H1 (cell line): Measurements from ENCODE around the gene POGLUT2. TPM values are rescaled to one million over a fixed set of nuclear protein-coding genes. Genes with fewer than 3 reads are reported as not detected.

Experiments
- CTCF ChIA-PET: fragments of 300-600 bp; sonication (Branson Sonifier 250); formaldehyde crosslinking; loops from one replicate; lab custom pipeline; 2021; ENCODE audit not compliant: partially characterized antibody; lab: Charles Lee
- POLR2A ChIA-PET: fragments of 300-600 bp; sonication (Branson Sonifier 250); formaldehyde crosslinking; loops from one replicate; lab custom pipeline; 2021; ENCODE audit warnings: inconsistent platforms; ENCODE audit not compliant: partially characterized antibody; lab: Charles Lee
- DNase-seq, 2 experiments: peaks; one replicate each; pipeline versions ENCODE4 v3.0.0 to v3.0.0-alpha.2; 2010 to 2022; ENCODE audit warnings: low spot score in 2 of 2, low read depth in 1 of 2, mixed read lengths in 1 of 2
- FAIRE-seq: peaks from 2 replicates; lab custom pipeline; 2011; peaks lifted over from hg19 to GRCh38; lab: Jason Lieb, UNC
- H2AFZ ChIP-seq: 2 replicates; pipeline ENCODE4 v1.8.1; 2012; ENCODE audit warnings: low read length, inconsistent platforms
- H2AK5ac ChIP-seq: 2 replicates; pipeline ENCODE4 v1.6.1; 2013; ENCODE audit warnings: low read depth, low read length
- H2BK120ac ChIP-seq: replicated peaks from 2 replicates; pipeline ENCODE3; 2013; ENCODE audit warnings: low read depth, low read length, inconsistent platforms
- H2BK12ac ChIP-seq: 2 replicates; pipeline ENCODE4 v1.6.1; 2013; ENCODE audit warnings: low read depth, low read length
- H2BK15ac ChIP-seq: 2 replicates; pipeline ENCODE4 v1.6.1; 2013; ENCODE audit warnings: low read length
- H2BK20ac ChIP-seq: 2 replicates; pipeline ENCODE4 v1.6.1; 2013; ENCODE audit warnings: low read length
- H2BK5ac ChIP-seq: 2 replicates; pipeline ENCODE4 v1.6.1; 2013; ENCODE audit warnings: low read depth, low read length
- H3K14ac ChIP-seq: 2 replicates; pipeline ENCODE4 v1.6.1; 2013; ENCODE audit warnings: inconsistent platforms; ENCODE audit not compliant: insufficient read length
- H3K18ac ChIP-seq: 2 replicates; pipeline ENCODE4 v1.6.1; 2013; ENCODE audit warnings: low read length; ENCODE audit errors: extremely low read depth
- H3K23ac ChIP-seq: 2 replicates; pipeline ENCODE4 v1.6.1; 2013; ENCODE audit warnings: inconsistent platforms; ENCODE audit not compliant: insufficient read length
- H3K23me2 ChIP-seq: 2 replicates; pipeline ENCODE4 v1.6.1; 2013; ENCODE audit warnings: low read depth, low read length
- H3K27ac ChIP-seq: 2 replicates; pipeline ENCODE4 v1.6.1; 2011; ENCODE audit warnings: low read depth, low read length, inconsistent platforms
- H3K27me3 ChIP-seq, 4 experiments: replicated peaks in 1 of 4; 1 replicate in 1 of 4; 2 replicates in 3 of 4; pipeline versions ENCODE4 v1.6.1 to v1.8.1; 2011 to 2013; ENCODE audit warnings: low read length in 3 of 4, mild to moderate bottlenecking in 3 of 4, inconsistent platforms in 2 of 4, mixed read lengths in 2 of 4, moderate library complexity in 1 of 4; ENCODE audit not compliant: control insufficient read depth in 3 of 4, insufficient read depth in 3 of 4; ENCODE audit errors: extremely low read depth in 1 of 4
- H3K36me3 ChIP-seq, 4 experiments: 2 replicates each; pipeline versions ENCODE4 v1.6.1 to v1.8.1; 2011 to 2013; ENCODE audit warnings: mild to moderate bottlenecking in 4 of 4, low read length in 3 of 4, moderate library complexity in 2 of 4, control low read depth in 1 of 4, inconsistent platforms in 1 of 4; ENCODE audit not compliant: insufficient read depth in 4 of 4, control insufficient read depth in 2 of 4
- H3K4ac ChIP-seq: replicated peaks from 2 replicates; pipeline ENCODE3; 2013; ENCODE audit warnings: low read length, low read depth, mixed read lengths, inconsistent platforms; ENCODE audit not compliant: insufficient read length
- H3K4me1 ChIP-seq, 4 experiments: replicated peaks in 1 of 4; 1 replicate in 1 of 4; 2 replicates in 3 of 4; pipeline versions ENCODE4 v1.6.1 to v1.8.1; 2011 to 2013; ENCODE audit warnings: low read length in 3 of 4, inconsistent platforms in 2 of 4, mixed read lengths in 1 of 4; ENCODE audit not compliant: insufficient read depth in 4 of 4, control insufficient read depth in 3 of 4
- H3K4me2 ChIP-seq, 2 experiments: 2 replicates each; pipeline versions ENCODE4 v1.6.1 to v1.8.1; 2011 to 2013; ENCODE audit warnings: low read depth in 2 of 2, low read length in 2 of 2, control low read depth in 1 of 2, inconsistent platforms in 1 of 2, mild to moderate bottlenecking in 1 of 2; ENCODE audit not compliant: insufficient read depth in 1 of 2
- H3K4me3 ChIP-seq, 4 experiments: fragments of 200-600, 300-600 bp in 1 of 4; sonication (generic), shearing (Covaris generic), sonication (Bioruptor Twin) in 1 of 4; 2 replicates each; pipeline versions ENCODE4 v1.5.1 to v1.8.1; 2011 to 2016; ENCODE audit warnings: low read length in 4 of 4, low read depth in 3 of 4, control low read depth in 2 of 4, inconsistent platforms in 2 of 4, mild to moderate bottlenecking in 2 of 4, mixed read lengths in 1 of 4, moderate library complexity in 1 of 4; ENCODE audit not compliant: insufficient read depth in 2 of 4; ENCODE audit errors: extremely low read depth in 1 of 4
- H3K56ac ChIP-seq: replicated peaks from 2 replicates; pipeline ENCODE3; 2013; ENCODE audit warnings: low read depth, mild to moderate bottlenecking, mixed read lengths, low read length, inconsistent platforms; ENCODE audit not compliant: insufficient read length
- H3K79me1 ChIP-seq: 2 replicates; pipeline ENCODE4 v1.6.1; 2013; ENCODE audit warnings: low read depth, low read length, control low read depth
- H3K79me2 ChIP-seq, 2 experiments: 2 replicates each; pipeline versions ENCODE4 v1.6.1 to v1.8.1; 2012 to 2013; ENCODE audit warnings: low read length in 2 of 2, mild to moderate bottlenecking in 2 of 2, inconsistent platforms in 1 of 2; ENCODE audit not compliant: insufficient read depth in 2 of 2, control insufficient read depth in 1 of 2
- H3K9ac ChIP-seq, 4 experiments: replicated peaks in 1 of 4; 1 replicate in 1 of 4; 2 replicates in 3 of 4; pipeline versions ENCODE4 v1.6.1 to v1.8.1; 2011 to 2013; ENCODE audit warnings: low read depth in 3 of 4, low read length in 3 of 4, control low read depth in 2 of 4, mild to moderate bottlenecking in 2 of 4, moderate library complexity in 2 of 4, inconsistent platforms in 1 of 4; ENCODE audit errors: extremely low read depth in 1 of 4
- H3K9me3 ChIP-seq, 2 experiments: 2 replicates each; pipeline versions ENCODE4 v1.6.1 to v1.8.1; 2012 to 2013; ENCODE audit warnings: mild to moderate bottlenecking in 2 of 2, moderate library complexity in 2 of 2, control low read depth in 1 of 2, inconsistent platforms in 1 of 2, low read depth in 1 of 2, low read length in 1 of 2, mixed read lengths in 1 of 2; ENCODE audit not compliant: insufficient read depth in 2 of 2
- H4K20me1 ChIP-seq, 2 experiments: replicated peaks in 1 of 2; 2 replicates each; pipeline versions ENCODE3 to v1.8.1; 2011 to 2013; ENCODE audit warnings: inconsistent platforms in 2 of 2, low read length in 2 of 2, mild to moderate bottlenecking in 1 of 2; ENCODE audit not compliant: insufficient read depth in 2 of 2, control insufficient read depth in 1 of 2
- H4K5ac ChIP-seq: 2 replicates; pipeline ENCODE4 v1.6.1; 2013; ENCODE audit warnings: low read length, low read depth, mixed read lengths, inconsistent platforms; ENCODE audit not compliant: insufficient read length
- H4K8ac ChIP-seq: 2 replicates; pipeline ENCODE4 v1.8.0; 2013; ENCODE audit warnings: mild to moderate bottlenecking, moderate library complexity, low read length, inconsistent platforms; ENCODE audit not compliant: insufficient read depth; ENCODE audit errors: extremely low read depth
- H4K91ac ChIP-seq: replicated peaks from 2 replicates; pipeline ENCODE3; 2013; ENCODE audit warnings: low read length, mixed read lengths, inconsistent platforms; ENCODE audit not compliant: insufficient read length
- CEBPB ChIP-seq: IDR thresholded peaks from 2 replicates; pipeline ENCODE4 v1.6.1; 2012; ENCODE audit warnings: low read depth, low read length
- GTF2F1 ChIP-seq: IDR thresholded peaks from 2 replicates; pipeline ENCODE4 v1.6.1; 2012; ENCODE audit warnings: low read depth, low read length, improper control_type of control experiment, borderline replicate concordance
- KDM1A ChIP-seq: fragments of 200-600, 300-600 bp; sonication (generic); IDR thresholded peaks from 2 replicates; pipeline ENCODE4 v1.7.1; 2016; ENCODE audit warnings: mild to moderate bottlenecking, low read length, borderline replicate concordance
- NANOG ChIP-seq: IDR thresholded peaks from 2 replicates; pipeline ENCODE4 v1.6.1; 2011; ENCODE audit warnings: low read length, low read depth, mild to moderate bottlenecking, inconsistent platforms; ENCODE audit not compliant: insufficient read depth, poor library complexity, severe bottlenecking
- TAF1 ChIP-seq: IDR thresholded peaks from 2 replicates; pipeline ENCODE4 v1.6.1; 2011; ENCODE audit warnings: mild to moderate bottlenecking, low read depth, low read length
- TAF7 ChIP-seq: optimal IDR thresholded peaks from 2 replicates; pipeline ENCODE3; 2011; ENCODE audit warnings: low read depth, mild to moderate bottlenecking, inconsistent platforms, low read length, moderate library complexity, borderline replicate concordance
- TEAD4 ChIP-seq: IDR thresholded peaks from 2 replicates; pipeline ENCODE4 v1.6.1; 2012; ENCODE audit warnings: low read depth, low read length, inconsistent platforms, mixed read lengths
- WGBS, 2 experiments: shearing (Covaris generic) in 1 of 2; methylation state at CpG; one replicate each; pipeline versions ENCODE4 v1.1.6 to v1.1.7; 2013 to 2015; ENCODE audit warnings: low lambda C conversion rate in 2 of 2, mixed read lengths in 2 of 2, inconsistent platforms in 1 of 2, low coverage in 1 of 2, missing lambda C conversion rate in 1 of 2; ENCODE audit not compliant: insufficient replicate concordance in 2 of 2, insufficient coverage in 1 of 2, insufficient read length in 1 of 2; ENCODE audit errors: extremely low coverage in 1 of 2, missing lambda C conversion rate in 1 of 2; 5-methylcytosine and 5-hydroxymethylcytosine counted together
- polyA plus RNA-seq, 7 experiments: library from polyadenylated mRNA; depleted of rRNA in 3 of 7; stranded (reverse) in 5 of 7; unstranded in 2 of 7; fragments of >200 nt in 5 of 7; fragments of 200-250 nt in 2 of 7; gene quantifications; 1 replicate in 5 of 7; 2 replicates in 1 of 7; 4 replicates in 1 of 7; pipeline versions ENCODE4 v1.2.1 to v1.2.3, GENCODE V29; 2011 to 2013; ENCODE audit warnings: missing spikeins in 2 of 7, mixed read lengths in 2 of 7
- total RNA-seq: library from RNA; stranded (reverse); fragmentation: NEBNext Ultra II Directional; extraction: Animal tissue kit (Norgen Biotek cat#: 25700); gene quantifications from 2 replicates; pipeline ENCODE4 v1.2.1, GENCODE V29; 2021
- TF ChIP-seq, protein P1 (sequence below): IDR thresholded peaks from 2 replicates; pipeline ENCODE4 v1.6.1; 2011; ENCODE audit warnings: low read length, improper control_type of control experiment

POGLUT2 gene
- total and polyA plus RNA-seq, 2 of the 8 experiments (the other 6 are each of a cell fraction or from before 2014, with no cell fraction given): 9.9 to 22.3 TPM

DNA sequence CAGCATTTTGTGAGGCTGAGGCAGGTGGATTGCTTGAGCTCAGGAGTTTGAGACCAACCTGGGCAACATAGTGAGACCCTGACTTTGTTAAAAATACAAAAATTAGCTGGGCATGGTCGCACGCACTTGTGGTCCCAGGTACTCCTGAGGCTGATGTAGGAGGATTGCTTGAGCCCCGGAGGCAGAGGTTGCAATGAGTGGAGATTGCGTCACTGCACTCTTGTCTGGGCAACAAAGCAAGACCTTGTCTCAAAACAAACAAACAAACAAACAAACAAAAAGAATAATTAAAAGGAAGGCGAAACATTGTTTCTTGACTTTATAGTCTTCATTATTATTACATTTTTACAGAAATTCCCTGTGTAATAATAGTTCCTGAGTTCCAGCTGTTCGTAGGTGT lies 16.0 kb upstream of the POGLUT2 start:
- TF ChIP-seq NANOG (no peak), TEAD4 (no peak), TAF1 (no peak), CEBPB (peak; percentile 45; the same call in 1 of the 2 replicates), GTF2F1 (no peak), KDM1A (no peak), TAF7 (no peak)
- TF ChIP-seq, protein P1, sequence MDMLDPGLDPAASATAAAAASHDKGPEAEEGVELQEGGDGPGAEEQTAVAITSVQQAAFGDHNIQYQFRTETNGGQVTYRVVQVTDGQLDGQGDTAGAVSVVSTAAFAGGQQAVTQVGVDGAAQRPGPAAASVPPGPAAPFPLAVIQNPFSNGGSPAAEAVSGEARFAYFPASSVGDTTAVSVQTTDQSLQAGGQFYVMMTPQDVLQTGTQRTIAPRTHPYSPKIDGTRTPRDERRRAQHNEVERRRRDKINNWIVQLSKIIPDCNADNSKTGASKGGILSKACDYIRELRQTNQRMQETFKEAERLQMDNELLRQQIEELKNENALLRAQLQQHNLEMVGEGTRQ: no peak
- TF ChIP-seq, all 59 proteins: peak for 1
- H3K9me3 ChIP-seq: no peaks in the 10 kb centered on the region
- FAIRE-seq (no peak), DNase-seq (no peak)
- WGBS, 2 experiments: 91% methylated on average over 6 of the region's 6 CpGs; no CpG with 5 or more reads in 1 of the 2 experiments
- H2BK12ac ChIP-seq: no peak overlapping the region
- no peak overlapping the region for H2BK15ac ChIP-seq
- no peak overlapping the region for H3K4me3 ChIP-seq
- no peak overlapping the region for H4K91ac ChIP-seq
- no peaks in the 10 kb centered on the region for H3K4me1 ChIP-seq
- no peak overlapping the region for H2BK20ac ChIP-seq
- H3K9ac ChIP-seq: no peak overlapping the region
- peaks cover 2% of the 10 kb centered on the region; the same call in 1 of the 2 replicates for H3K23me2 ChIP-seq
- POLR2A ChIA-PET: interaction anchor here (1.1 kb wide), 1 partner anchor 31 kb away, joined by 4 read pairs; the partner anchor contains the start of gene ERCC5
- no peak overlapping the region for H2BK120ac ChIP-seq
- H3K36me3 ChIP-seq: no peaks in the 10 kb centered on the region
- no peaks in the 10 kb centered on the region for H4K20me1 ChIP-seq
- no peaks in the 10 kb centered on the region for H3K79me1 ChIP-seq
- no peak overlapping the region for H2BK5ac ChIP-seq
- no peak overlapping the region for H3K23ac ChIP-seq
- no peak overlapping the region for H3K14ac ChIP-seq
- no peak overlapping the region for H4K5ac ChIP-seq
- H3K4ac ChIP-seq: no peak overlapping the region
- no peak overlapping the region for H3K18ac ChIP-seq
- CTCF ChIA-PET: interaction anchor here (1.6 kb wide), 1 partner anchor 9 kb away, joined by 4 read pairs; no protein-coding TSS in a partner anchor
- H3K56ac ChIP-seq: no peak overlapping the region
- H2AK5ac ChIP-seq: no peak overlapping the region
- no peak overlapping the region for H2AFZ ChIP-seq
- no peak overlapping the region for H4K8ac ChIP-seq
- no peaks in the 10 kb centered on the region for H3K27me3 ChIP-seq
- no peak overlapping the region for H3K4me2 ChIP-seq
- no peaks in the 10 kb centered on the region for H3K79me2 ChIP-seq
- no peak overlapping the region for H3K27ac ChIP-seq
